ENCODE data around the gene CPNE1.

The CPNE1 gene

GRCh38 chr20:35661908-35662307 is 2.8 kb downstream of the CPNE1 start:
- H3K4me3 ChIP-seq, result peak overlapping the region; percentile 96
- H3K9me3 ChIP-seq (ENCODE audit: low read depth, low read length), result 0 out of 2 replicates have a peak, but pooled peaks cover 3% of the 10 kb centered on the region
- no peak overlapping the region for H3K9ac ChIP-seq (ENCODE audit: insufficient read length)
- TF ChIP-seq EZH2 (IDR thresholded peaks at IDR 0.05) (no peak), FOXP2 (optimal IDR thresholded peaks at IDR 0.05; ENCODE audit: control extremely low read depth, extremely low read length, insufficient read depth) (no peak), POLR2AphosphoS5 (IDR thresholded peaks at IDR 0.05; ENCODE audit: borderline replicate concordance, low read depth, low read length) (no peak)
- H3K27ac ChIP-seq, result no peak overlapping the region
- H3K36me3 ChIP-seq (ENCODE audit: insufficient read depth, low read length), result peaks cover 44% of the 10 kb centered on the region
- no peak for DNase-seq (ENCODE audit: low read depth, low spot score)

GRCh38 chr20:35661053-35661452 is 3.6 kb downstream of the CPNE1 start:
- H3K9me3 ChIP-seq (ENCODE audit: low read depth, low read length), result 0 out of 2 replicates have a peak, but pooled peaks cover 3% of the 10 kb centered on the region
- DNase-seq (ENCODE audit: low read depth, low spot score), result no peak
- H3K4me3 ChIP-seq, result no peak overlapping the region
- no peak overlapping the region for H3K27ac ChIP-seq
- TF ChIP-seq POLR2AphosphoS5 (IDR thresholded peaks at IDR 0.05; ENCODE audit: borderline replicate concordance, low read depth, low read length), result no peak
- no peak for TF ChIP-seq FOXP2 (optimal IDR thresholded peaks at IDR 0.05; ENCODE audit: control extremely low read depth, extremely low read length, insufficient read depth)
- no peak for TF ChIP-seq EZH2 (IDR thresholded peaks at IDR 0.05)
- no peak overlapping the region for H3K9ac ChIP-seq (ENCODE audit: insufficient read length)
- H3K36me3 ChIP-seq (ENCODE audit: insufficient read depth, low read length), result peaks cover 52% of the 10 kb centered on the region

GRCh38 chr20:35660122-35660937 is 4.4 kb downstream of the CPNE1 start:
- no peak for TF ChIP-seq EZH2 (IDR thresholded peaks at IDR 0.05)
- no peak for TF ChIP-seq FOXP2 (optimal IDR thresholded peaks at IDR 0.05; ENCODE audit: control extremely low read depth, extremely low read length, insufficient read depth)
- TF ChIP-seq POLR2AphosphoS5 (IDR thresholded peaks at IDR 0.05; ENCODE audit: borderline replicate concordance, low read depth, low read length), result no peak
- Histone ChIP-seq H3K9me3 (ENCODE audit: low read depth, low read length) (0 out of 2 replicates have a peak, but pooled peaks cover 3% of the 10 kb centered on the region), H3K36me3 (ENCODE audit: insufficient read depth, low read length) (peaks cover 59% of the 10 kb centered on the region), H3K9ac (ENCODE audit: insufficient read length) (no peak overlapping the region), H3K27ac (no peak overlapping the region), H3K4me3 (no peak overlapping the region)
- DNase-seq (ENCODE audit: low read depth, low spot score), result no peak

- TF ChIP-seq POLR2AphosphoS5 (IDR thresholded peaks at IDR 0.05; ENCODE audit: borderline replicate concordance, low read depth, low read length) (no peak), FOXP2 (optimal IDR thresholded peaks at IDR 0.05; ENCODE audit: control extremely low read depth, extremely low read length, insufficient read depth) (no peak), EZH2 (IDR thresholded peaks at IDR 0.05) (no peak)
- Histone ChIP-seq H3K9me3 (ENCODE audit: low read depth, low read length) (0 out of 2 replicates have a peak, but pooled peaks cover 3% of the 10 kb centered on the region), H3K4me3 (no peak overlapping the region), H3K9ac (ENCODE audit: insufficient read length) (no peak overlapping the region), H3K27ac (no peak overlapping the region), H3K36me3 (ENCODE audit: insufficient read depth, low read length) (peaks cover 85% of the 10 kb centered on the region)
- no peak for DNase-seq (ENCODE audit: low read depth, low spot score)
Observed at GRCh38 chr20:35657271-35657670, 7.4 kb downstream of the CPNE1 start.

- TF ChIP-seq POLR2AphosphoS5 (IDR thresholded peaks at IDR 0.05; ENCODE audit: borderline replicate concordance, low read depth, low read length) (0 out of 2 replicates have a peak, but pooled peaks have one; percentile 18), EZH2 (IDR thresholded peaks at IDR 0.05) (no peak)
- Histone ChIP-seq H3K27ac (no peak overlapping the region), H3K9me3 (ENCODE audit: low read depth, low read length) (no peaks in the 10 kb centered on the region), H3K36me3 (ENCODE audit: insufficient read depth, low read length) (peaks cover 96% of the 10 kb centered on the region), H3K9ac (ENCODE audit: insufficient read length) (no peak overlapping the region), H3K4me3 (no peak overlapping the region)
- no peak for DNase-seq (ENCODE audit: low read depth, low spot score)
Observed at GRCh38 chr20:35654415-35654814, 10.3 kb downstream of the CPNE1 start.

- no peak overlapping the region for H3K9ac ChIP-seq (ENCODE audit: insufficient read length)
- TF ChIP-seq EZH2 (IDR thresholded peaks at IDR 0.05), result no peak
- TF ChIP-seq POLR2AphosphoS5 (IDR thresholded peaks at IDR 0.05; ENCODE audit: borderline replicate concordance, low read depth, low read length), result no peak
- TF ChIP-seq FOXP2 (optimal IDR thresholded peaks at IDR 0.05; ENCODE audit: control extremely low read depth, extremely low read length, insufficient read depth), result no peak
- peaks cover 97% of the 10 kb centered on the region for H3K36me3 ChIP-seq (ENCODE audit: insufficient read depth, low read length)
- H3K9me3 ChIP-seq (ENCODE audit: low read depth, low read length), result no peaks in the 10 kb centered on the region
- no peak overlapping the region for H3K27ac ChIP-seq
- H3K4me3 ChIP-seq, result no peak overlapping the region
- no peak for DNase-seq (ENCODE audit: low read depth, low spot score)
Observed at GRCh38 chr20:35653893-35654292, 10.8 kb downstream of the CPNE1 start.

- TF ChIP-seq FOXP2 (optimal IDR thresholded peaks at IDR 0.05; ENCODE audit: control extremely low read depth, extremely low read length, insufficient read depth) (no peak), EZH2 (IDR thresholded peaks at IDR 0.05) (no peak), POLR2AphosphoS5 (IDR thresholded peaks at IDR 0.05; ENCODE audit: borderline replicate concordance, low read depth, low read length) (no peak)
- no peak overlapping the region for H3K4me3 ChIP-seq
- H3K9ac ChIP-seq (ENCODE audit: insufficient read length), result no peak overlapping the region
- H3K36me3 ChIP-seq (ENCODE audit: insufficient read depth, low read length), result peaks cover 97% of the 10 kb centered on the region
- DNase-seq (ENCODE audit: low read depth, low spot score), result no peak
- no peaks in the 10 kb centered on the region for H3K9me3 ChIP-seq (ENCODE audit: low read depth, low read length)
- no peak overlapping the region for H3K27ac ChIP-seq
Observed at GRCh38 chr20:35653430-35653734, 11.3 kb downstream of the CPNE1 start.

- TF ChIP-seq EZH2 (IDR thresholded peaks at IDR 0.05) (no peak), POLR2AphosphoS5 (IDR thresholded peaks at IDR 0.05; ENCODE audit: borderline replicate concordance, low read depth, low read length) (no peak), FOXP2 (optimal IDR thresholded peaks at IDR 0.05; ENCODE audit: control extremely low read depth, extremely low read length, insufficient read depth) (no peak)
- Histone ChIP-seq H3K9me3 (ENCODE audit: low read depth, low read length) (no peaks in the 10 kb centered on the region), H3K27ac (no peak overlapping the region), H3K9ac (ENCODE audit: insufficient read length) (no peak overlapping the region), H3K4me3 (no peak overlapping the region), H3K36me3 (ENCODE audit: insufficient read depth, low read length) (peaks cover 96% of the 10 kb centered on the region)
- no peak for DNase-seq (ENCODE audit: low read depth, low spot score)
Observed at GRCh38 chr20:35652641-35653429, 11.9 kb downstream of the CPNE1 start.

Measured in SK-N-MC (cell line).